Body of pancreas (tissue), 4 donors: Measurements from ENCODE around the gene ZNF70. TPM values are rescaled to one million over a fixed set of nuclear protein-coding genes. Genes with fewer than 3 reads are reported as not detected.

Source experiments
- ATAC-seq: fragments of 150-250 bp; one replicate; pipeline ENCODE4 v1.9.1; 2016
- DNase-seq, 4 donors: peaks; one replicate each; pipeline ENCODE4 v3.0.0-alpha.2; 2019
- H3K27ac ChIP-seq, 4 donors: fragments of 200-600 bp; sonication (generic); 1 replicate in 3 of 4; 2 replicates in 1 of 4; pipeline versions ENCODE4 v1.5.1 to v1.6.1; 2016 to 2019; ENCODE audit warnings: mild to moderate bottlenecking in 1 of 4, mixed read lengths in 1 of 4, moderate library complexity in 1 of 4
- H3K27me3 ChIP-seq, 2 donors: fragments of 200-600 bp; sonication (generic); one replicate each; pipeline ENCODE4 v1.6.0; 2016; ENCODE audit warnings: mild to moderate bottlenecking in 1 of 2
- H3K36me3 ChIP-seq, 2 donors: fragments of 200-600 bp; sonication (generic); replicated peaks in 1 of 2; 2 replicates each; pipeline ENCODE4 v1.5.1; 2016; ENCODE audit warnings: low read depth in 2 of 2; ENCODE audit not compliant: insufficient read depth in 1 of 2
- H3K4me1 ChIP-seq: fragments of 200-600 bp; sonication (generic); one replicate; pipeline ENCODE4 v1.6.0; 2016
- H3K4me3 ChIP-seq, 2 donors: fragments of 200-600 bp; sonication (generic); 1 replicate in 1 of 2; 2 replicates in 1 of 2; pipeline ENCODE4 v1.5.1; 2016 to 2019
- H3K9me3 ChIP-seq, 3 donors: fragments of 200-600 bp; sonication (generic); 1 replicate in 2 of 3; 2 replicates in 1 of 3; pipeline ENCODE4 v1.5.1; 2016
- CTCF ChIP-seq, 7 experiments: fragments of 450-650 bp in 4 of 7; fragments of 200-600 bp in 3 of 7; sonication (generic) in 3 of 7; IDR thresholded peaks; one replicate each; pipeline ENCODE4 v1.5.1; 2016 to 2019; ENCODE audit warnings: antibody characterized with exemption in 7 of 7
- POLR2A ChIP-seq, 3 donors: fragments of 450-650 bp; IDR thresholded peaks; one replicate each; pipeline ENCODE4 v1.6.1; 2016; ENCODE audit warnings: antibody characterized with exemption in 3 of 3, mild to moderate bottlenecking in 2 of 3
- WGBS, 2 donors: methylation state at CpG; one replicate each; pipeline ENCODE4 v1.1.5; 2017; 5-methylcytosine and 5-hydroxymethylcytosine counted together
- intact Hi-C: fragments of 100-400 bp; cut with DNase I; formaldehyde crosslinking; loops from one replicate; pipeline ENCODE4 v1.15.1; 2023
- total RNA-seq, 2 donors: library from RNA; depleted of rRNA; stranded (reverse); fragments of >200 nt; gene quantifications; one replicate each; pipeline ENCODE4 v1.1.0, GENCODE V29; 2016

Gene ZNF70
- total RNA-seq, 2 donors from 2014 or later, result 4.2 to 9.9 TPM

GRCh38 chr22:23752750-23753149, 1.8 kb upstream of the ZNF70 start:
- Histone ChIP-seq H3K27ac (no peak overlapping the region), H3K27me3 (no peaks in the 10 kb centered on the region), H3K36me3 (no peaks in the 10 kb centered on the region), H3K9me3 (no peaks in the 10 kb centered on the region), H3K4me1 (peaks cover 20% of the 10 kb centered on the region), H3K4me3 (no peak overlapping the region)
- 94 to 95% methylated on average over 7 to 16 of the region's 16 CpGs for WGBS, 2 donors
- ATAC-seq (no peak), DNase-seq (no peak)
- TF ChIP-seq CTCF (IDR thresholded peaks at IDR 0.05) (no peak), POLR2A (IDR thresholded peaks at IDR 0.05) (no peak)
- intact Hi-C loops, result no loop called here

- Histone ChIP-seq H3K9me3 (no peaks in the 10 kb centered on the region), H3K27me3 (no peaks in the 10 kb centered on the region), H3K36me3 (no peaks in the 10 kb centered on the region), H3K4me3 (no peak overlapping the region), H3K27ac (peak overlapping the region in 2 of 4 donors; percentile 91 to 93), H3K4me1 (peaks cover 20% of the 10 kb centered on the region)
- TF ChIP-seq POLR2A (IDR thresholded peaks at IDR 0.05) (no peak), CTCF (IDR thresholded peaks at IDR 0.05) (no peak)
- DNase-seq (no peak), ATAC-seq (no peak)
- 78 to 91% methylated on average over 6 to 9 of the region's 9 CpGs for WGBS, 2 donors
- intact Hi-C loops, result no loop called here
Observed at GRCh38 chr22:23752090-23752691, 1.3 kb upstream of the ZNF70 start.

- intact Hi-C loops, result no loop called here
- H3K36me3 ChIP-seq, result no peaks in the 10 kb centered on the region
- H3K9me3 ChIP-seq, result no peaks in the 10 kb centered on the region
- no peaks in the 10 kb centered on the region for H3K27me3 ChIP-seq
- no peak for TF ChIP-seq CTCF (IDR thresholded peaks at IDR 0.05)
- no peak for TF ChIP-seq POLR2A (IDR thresholded peaks at IDR 0.05)
- H3K4me3 ChIP-seq, result peak overlapping the region; percentile 45 to 53
- WGBS, 2 donors, result 15 to 22% methylated on average over 9 to 21 of the region's 22 CpGs
- H3K27ac ChIP-seq, result peak overlapping the region; percentile 87 to 95 (median 92)
- DNase-seq (peak in 2 of 4 donors; percentile 42 to 53), ATAC-seq (peak; percentile 10)
- H3K4me1 ChIP-seq, result peaks cover 21% of the 10 kb centered on the region
Observed at GRCh38 chr22:23751441-23751996, 607 bp upstream of the ZNF70 start.

GRCh38 chr22:23750367-23750713, 572 bp downstream of the ZNF70 start:
- TF ChIP-seq POLR2A (IDR thresholded peaks at IDR 0.05), result no peak
- TF ChIP-seq CTCF (IDR thresholded peaks at IDR 0.05), result no peak
- ATAC-seq, result peak; percentile 1
- peaks cover 31% of the 10 kb centered on the region for H3K4me1 ChIP-seq
- intact Hi-C loops, result no loop called here
- no peaks in the 10 kb centered on the region for H3K36me3 ChIP-seq
- no peaks in the 10 kb centered on the region for H3K9me3 ChIP-seq
- H3K4me3 ChIP-seq, result peak overlapping the region; percentile 15 to 42
- no peaks in the 10 kb centered on the region for H3K27me3 ChIP-seq
- no peak for DNase-seq
- peak overlapping the region; percentile 87 to 95 (median 92) for H3K27ac ChIP-seq
- WGBS, 2 donors, result 17 to 24% methylated on average over 5 of the region's 5 CpGs

GRCh38 chr22:23749841-23750301, 1.0 kb downstream of the ZNF70 start:
- ATAC-seq (no peak), DNase-seq (no peak)
- no peak for TF ChIP-seq POLR2A (IDR thresholded peaks at IDR 0.05)
- TF ChIP-seq CTCF (IDR thresholded peaks at IDR 0.05), result no peak
- Histone ChIP-seq H3K36me3 (peaks cover 0 to 2% of the 10 kb centered on the region in 2 donors), H3K9me3 (no peaks in the 10 kb centered on the region), H3K4me3 (peak overlapping the region; percentile 15 to 42), H3K27me3 (no peaks in the 10 kb centered on the region), H3K4me1 (peaks cover 31% of the 10 kb centered on the region), H3K27ac (peak overlapping the region; percentile 87 to 95 (median 92))
- intact Hi-C loops, result no loop called here
- WGBS, 2 donors, result 33 to 38% methylated on average over 12 of the region's 12 CpGs
